GM18517 (cell line): ENCODE measurements around the gene CD4.
A peak's percentile ranks its signal among the peaks of the same experiment; 100 is the strongest.
"Not testable (repeated sequence)": the region's sequence is repeated elsewhere in the genome, so short reads cannot be mapped to it uniquely, and the experiment has no call there.

ENCODE experiments used
- ATAC-seq: cut with Tn5 transposase; IDR thresholded peaks from one replicate; pipeline ENCODE4 v1.9.1; 2021; ENCODE audit warnings: mild to moderate bottlenecking, moderate library complexity; ENCODE audit not compliant: unreplicated experiment

CD4 gene

DNA sequence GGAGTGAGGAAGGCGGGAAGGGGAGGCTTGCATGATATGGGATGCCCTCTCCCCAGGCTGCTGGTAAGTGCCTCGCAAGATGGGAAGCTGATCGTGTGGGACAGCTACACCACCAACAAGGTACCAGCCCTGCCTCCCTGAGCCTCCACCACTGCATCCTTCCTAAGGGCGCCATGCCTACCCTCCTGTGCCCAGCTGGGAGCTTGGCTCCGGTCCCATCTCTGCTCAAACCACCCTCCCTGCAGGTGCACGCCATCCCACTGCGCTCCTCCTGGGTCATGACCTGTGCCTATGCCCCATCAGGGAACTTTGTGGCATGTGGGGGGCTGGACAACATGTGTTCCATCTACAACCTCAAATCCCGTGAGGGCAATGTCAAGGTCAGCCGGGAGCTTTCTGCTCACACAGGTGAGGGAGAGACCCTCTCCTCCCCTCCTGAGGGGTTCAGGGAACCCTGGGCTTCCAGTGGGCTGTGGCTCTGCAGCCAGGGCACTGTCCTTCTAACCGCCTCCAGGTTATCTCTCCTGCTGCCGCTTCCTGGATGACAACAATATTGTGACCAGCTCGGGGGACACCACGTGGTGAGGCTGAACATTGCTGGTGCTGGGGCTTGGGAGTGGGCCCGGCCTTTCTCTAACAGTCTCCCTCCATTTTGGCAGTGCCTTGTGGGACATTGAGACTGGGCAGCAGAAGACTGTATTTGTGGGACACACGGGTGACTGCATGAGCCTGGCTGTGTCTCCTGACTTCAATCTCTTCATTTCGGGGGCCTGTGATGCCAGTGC, 54.0 kb downstream of the CD4 start:
- ATAC-seq = no peak

DNA sequence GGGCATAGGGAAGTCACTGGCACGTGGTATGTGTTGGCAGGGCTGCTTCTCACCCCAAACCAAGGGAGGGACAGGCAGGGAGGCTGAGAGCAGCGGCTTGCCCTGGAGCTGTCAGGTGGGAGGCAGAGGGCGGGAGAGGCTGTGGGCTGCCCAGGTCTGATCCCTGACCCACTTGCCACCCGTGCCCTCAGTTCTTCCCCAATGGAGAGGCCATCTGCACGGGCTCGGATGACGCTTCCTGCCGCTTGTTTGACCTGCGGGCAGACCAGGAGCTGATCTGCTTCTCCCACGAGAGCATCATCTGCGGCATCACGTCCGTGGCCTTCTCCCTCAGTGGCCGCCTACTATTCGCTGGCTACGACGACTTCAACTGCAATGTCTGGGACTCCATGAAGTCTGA, 56.1 kb downstream of the CD4 start:
- ATAC-seq = no peak

- ATAC-seq = no peak
Observed at GRCh38 chr12:6846316-6846869, 57.1 kb downstream of the CD4 start.

- ATAC-seq = no peak
Observed at GRCh38 chr12:6847676-6848075, 58.3 kb downstream of the CD4 start.

DNA sequence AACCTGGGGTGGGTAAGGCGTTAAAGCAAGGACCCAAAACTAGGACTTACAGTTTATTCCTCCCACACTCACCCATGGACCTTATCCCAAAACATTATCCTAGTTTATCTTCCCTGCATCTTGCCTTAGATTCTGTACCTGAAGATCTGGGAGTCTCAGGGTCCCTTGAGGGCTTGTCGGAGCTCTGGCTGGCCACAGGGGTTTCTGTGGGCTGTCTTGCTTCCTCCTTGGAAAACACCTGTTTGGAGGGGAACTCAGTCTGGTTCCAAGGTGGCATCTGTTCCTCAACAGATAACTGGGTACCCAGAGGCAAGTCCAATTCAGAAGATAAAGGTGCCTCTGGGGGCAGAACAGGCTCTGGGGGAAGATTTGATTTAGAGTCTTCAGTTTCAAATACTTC, 60.1 kb downstream of the CD4 start:
- ATAC-seq = no peak

GRCh38 chr12:6849976-6850560, 60.7 kb downstream of the CD4 start:
- no peak for ATAC-seq

DNA sequence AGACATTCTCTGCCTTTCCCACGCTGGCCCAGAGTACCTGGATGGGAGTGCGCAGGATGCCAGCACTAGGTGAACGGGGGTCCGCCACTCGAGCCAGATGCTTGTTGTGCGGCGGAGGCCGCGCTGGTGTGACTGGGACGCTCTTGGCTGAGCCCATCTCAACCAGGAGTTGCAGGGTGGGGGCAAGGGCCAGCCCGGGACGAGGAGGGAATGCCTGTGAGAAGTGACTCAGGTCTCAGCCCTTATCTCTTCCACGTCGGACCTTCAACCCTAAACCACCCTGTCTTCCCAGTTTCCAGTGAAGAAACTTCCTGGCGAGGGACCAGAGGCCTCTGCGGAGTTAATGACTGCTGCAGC, 61.4 kb downstream of the CD4 start:
- ATAC-seq = no peak

DNA sequence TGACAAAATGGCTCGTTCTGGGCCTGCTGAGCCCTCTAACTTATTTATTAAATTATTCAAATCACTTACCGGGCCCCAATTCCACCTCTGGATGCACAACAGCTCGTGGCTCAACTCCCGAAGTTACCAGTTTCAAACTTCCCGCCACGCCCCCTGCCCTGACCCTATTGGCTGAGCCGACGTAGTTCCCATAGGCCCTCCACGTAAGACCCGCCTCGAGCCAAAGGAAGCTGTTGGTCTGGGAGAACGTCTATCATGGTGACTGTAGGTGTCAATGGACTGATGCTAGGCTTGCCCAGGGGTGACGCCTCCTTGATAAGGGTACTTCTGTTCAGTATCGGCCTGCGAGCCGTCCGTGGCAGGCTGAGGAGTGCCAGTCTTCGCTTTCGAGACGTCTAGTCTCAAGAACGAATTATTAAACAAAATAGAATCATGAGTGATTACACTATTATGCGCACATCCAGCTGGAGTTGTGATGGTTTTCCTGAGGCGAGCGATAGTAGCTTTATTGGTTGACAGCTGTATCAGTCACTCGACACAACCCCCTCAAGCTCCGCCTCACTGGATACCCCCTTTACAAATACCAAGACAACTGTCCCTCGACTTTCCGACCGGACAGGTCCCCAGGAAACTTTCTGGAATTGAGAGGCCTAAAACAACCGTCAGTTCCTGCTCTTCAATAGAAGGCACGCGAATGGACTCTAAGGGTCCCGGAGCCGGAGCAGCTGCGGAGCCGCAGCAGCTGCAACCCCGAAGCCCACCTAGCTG, 62.0 kb downstream of the CD4 start, which contains the start of gene CDCA3:
Gene CDCA3 (minus strand): TSS at position 134 of the 768 bp plus-strand sequence. CDS start 334 bp downstream, outside the sequence.
- ATAC-seq = peak; percentile 62

GRCh38 chr12:6851921-6852650, 62.8 kb downstream of the CD4 start, which contains the start of gene USP5:
USP5 (plus strand) TSS chr12:6852150; CDS start chr12:6852180, 30 bp downstream.
- peak; percentile 71 for ATAC-seq

GRCh38 chr12:6852651-6853354, 63.5 kb downstream of the CD4 start:
- no peak for ATAC-seq

DNA sequence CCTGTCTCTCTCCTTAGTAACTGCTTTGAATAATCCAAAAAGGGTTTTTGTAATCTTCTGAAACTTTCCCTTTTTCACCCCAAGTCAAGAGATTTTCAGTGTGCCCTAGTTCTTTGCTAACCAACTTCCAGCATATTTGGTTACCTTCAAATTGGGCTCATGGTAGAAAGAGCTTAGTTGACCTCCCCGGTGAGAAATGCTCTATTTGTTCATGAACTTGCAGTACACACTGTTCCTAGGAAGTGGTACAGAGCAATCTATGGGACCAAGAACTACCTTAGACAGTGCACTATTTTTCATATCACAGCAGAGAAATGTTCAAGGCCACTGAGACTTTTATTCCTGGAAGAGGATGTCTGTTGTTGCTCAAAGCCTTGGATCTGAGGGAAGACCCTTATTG, 64.3 kb downstream of the CD4 start:
- ATAC-seq = no peak

GRCh38 chr12:6854036-6854435, 64.7 kb downstream of the CD4 start:
- ATAC-seq = no peak

- no peak for ATAC-seq
Observed at GRCh38 chr12:6855322-6855721, 66.0 kb downstream of the CD4 start.

GRCh38 chr12:6858799-6859198, 69.5 kb downstream of the CD4 start:
- ATAC-seq = no peak

GRCh38 chr12:6860116-6860515, 70.8 kb downstream of the CD4 start:
- no peak for ATAC-seq

DNA sequence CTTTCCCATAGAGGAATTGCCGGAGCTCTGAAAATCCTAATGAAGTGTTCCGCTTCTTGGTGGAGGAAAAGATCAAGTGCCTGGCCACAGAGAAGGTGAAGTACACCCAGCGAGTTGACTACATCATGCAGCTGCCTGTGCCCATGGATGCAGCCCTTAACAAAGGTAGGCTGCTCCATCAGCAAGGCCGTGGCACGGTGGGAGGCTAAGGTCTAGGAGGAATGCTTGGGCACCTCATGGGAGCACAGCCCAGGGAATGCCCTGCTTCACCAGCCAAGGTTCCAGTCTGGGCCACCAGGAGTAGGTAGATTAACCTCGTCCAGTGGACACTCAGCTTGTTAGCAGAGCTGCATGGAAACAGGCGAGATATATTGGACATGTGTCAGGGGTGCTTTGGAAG, 71.6 kb downstream of the CD4 start:
- no peak for ATAC-seq

DNA sequence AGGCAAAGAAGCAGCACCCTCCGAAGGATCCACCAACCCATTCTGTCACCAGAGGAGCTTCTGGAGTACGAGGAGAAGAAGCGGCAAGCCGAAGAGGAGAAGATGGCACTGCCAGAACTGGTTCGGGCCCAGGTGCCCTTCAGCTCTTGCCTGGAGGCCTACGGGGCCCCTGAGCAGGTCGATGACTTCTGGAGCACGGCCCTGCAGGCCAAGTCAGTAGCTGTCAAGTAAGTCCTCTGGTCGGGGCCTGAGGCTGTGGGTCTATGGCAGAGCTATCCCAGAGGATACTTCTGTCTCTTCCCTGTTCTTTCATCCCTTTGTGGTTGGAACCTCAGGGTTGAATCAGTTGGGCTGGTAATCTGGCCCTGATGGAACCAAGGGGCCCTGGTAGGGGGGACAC, 72.1 kb downstream of the CD4 start:
- no peak for ATAC-seq

DNA sequence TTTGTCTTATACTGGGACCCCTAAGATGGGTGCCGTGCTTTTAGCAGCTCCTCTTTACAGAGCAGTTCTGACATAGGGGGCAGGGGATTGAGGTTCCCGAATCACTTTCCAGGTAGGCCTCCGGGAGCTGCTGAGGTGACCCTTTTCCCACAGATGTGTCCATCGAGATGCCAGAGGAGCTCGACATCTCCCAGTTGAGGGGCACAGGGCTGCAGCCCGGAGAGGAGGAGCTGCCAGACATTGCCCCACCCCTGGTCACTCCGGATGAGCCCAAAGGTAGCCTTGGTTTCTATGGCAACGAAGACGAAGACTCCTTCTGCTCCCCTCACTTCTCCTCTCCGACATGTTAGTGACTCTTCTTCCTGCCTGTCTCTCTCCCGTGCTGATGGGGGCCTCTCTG, 73.7 kb downstream of the CD4 start:
- no peak for ATAC-seq

DNA sequence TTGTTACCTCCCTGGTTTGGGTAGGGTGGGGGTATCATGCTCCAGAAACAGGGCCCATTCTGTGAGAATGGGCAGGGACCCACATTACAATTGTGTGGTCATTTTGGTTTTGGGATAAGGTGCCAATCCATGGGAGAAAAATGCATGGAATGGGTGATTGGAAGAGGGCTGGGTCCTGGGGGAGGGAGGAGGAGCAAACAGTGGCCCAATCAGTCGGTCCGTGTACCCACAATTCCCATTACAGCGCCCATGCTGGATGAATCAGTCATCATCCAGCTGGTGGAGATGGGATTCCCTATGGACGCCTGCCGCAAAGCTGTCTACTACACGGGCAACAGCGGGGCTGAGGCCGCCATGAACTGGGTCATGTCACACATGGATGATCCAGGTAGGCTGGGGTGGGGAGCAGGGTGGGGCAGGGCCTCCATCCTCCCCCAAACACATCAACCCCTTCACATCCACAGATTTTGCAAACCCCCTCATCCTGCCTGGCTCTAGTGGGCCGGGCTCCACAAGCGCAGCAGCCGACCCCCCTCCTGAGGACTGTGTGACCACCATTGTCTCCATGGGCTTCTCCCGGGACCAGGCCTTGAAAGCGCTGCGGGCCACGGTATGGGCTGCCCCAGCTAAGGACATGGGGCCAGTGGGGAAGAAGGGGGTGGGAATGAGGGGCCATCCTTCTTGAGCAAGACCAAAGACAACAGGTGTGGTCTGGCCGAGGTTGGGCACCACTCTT, 74.4 kb downstream of the CD4 start:
- ATAC-seq = no peak

- ATAC-seq = not testable (repeated sequence)
Observed at GRCh38 chr12:6865307-6865706, 76.0 kb downstream of the CD4 start.
